HEK293T (cell line): ENCODE results near the gene COMMD7.
A peak's percentile ranks its signal among the peaks of the same experiment; 100 is the strongest.

Experiments used
- CTCF ChIA-PET: fragments of 350-600 bp; formaldehyde crosslinking; extraction: SDS; loops from one replicate; lab custom pipeline; 2021; ENCODE audit warnings: antibody characterized with exemption, inconsistent platforms; lab: Yijun Ruan, JAX
- POLR2A ChIA-PET: fragments of 350-600 bp; formaldehyde crosslinking; extraction: SDS; loops from one replicate; lab custom pipeline; 2020; ENCODE audit warnings: antibody characterized with exemption, inconsistent platforms; lab: Yijun Ruan, JAX
- DNase-seq: peaks from one replicate; pipeline ENCODE4 v3.0.0; 2012; ENCODE audit warnings: mixed read lengths; ENCODE audit errors: extremely low spot score
- ARNT ChIP-seq: fragments of 450-650 bp; IDR thresholded peaks from 2 replicates; pipeline ENCODE4 v1.6.1; 2017; ENCODE audit warnings: mild to moderate bottlenecking
- BHLHE40 ChIP-seq: fragments of 450-650 bp; IDR thresholded peaks from 2 replicates; pipeline ENCODE4 v1.6.1; 2016; ENCODE audit warnings: mild to moderate bottlenecking, moderate library complexity, borderline replicate concordance
- CTBP1 ChIP-seq: fragments of 450-650 bp; IDR thresholded peaks from 2 replicates; pipeline ENCODE4 v1.6.1; 2016; ENCODE audit warnings: borderline replicate concordance
- ELF4 ChIP-seq: fragments of 450-650 bp; IDR thresholded peaks from 2 replicates; pipeline ENCODE4 v1.6.1; 2017; ENCODE audit warnings: antibody characterized with exemption
- FOXA1 ChIP-seq: fragments of 450-650 bp; IDR thresholded peaks from 2 replicates; pipeline ENCODE4 v1.6.1; 2016; ENCODE audit warnings: mild to moderate bottlenecking
- FOXK2 ChIP-seq: fragments of 450-650 bp; IDR thresholded peaks from 2 replicates; pipeline ENCODE4 v1.6.1; 2016; ENCODE audit warnings: mild to moderate bottlenecking
- FOXM1 ChIP-seq: fragments of 450-650 bp; IDR thresholded peaks from 2 replicates; pipeline ENCODE4 v1.6.1; 2017; ENCODE audit warnings: mild to moderate bottlenecking, borderline replicate concordance
- HDGF ChIP-seq: fragments of 450-650 bp; IDR thresholded peaks from 2 replicates; pipeline ENCODE4 v1.6.1; 2017; ENCODE audit warnings: antibody characterized with exemption, borderline replicate concordance
- L3MBTL2 ChIP-seq: fragments of 450-650 bp; conservative IDR thresholded peaks from 2 replicates; pipeline ENCODE4 v1.6.1; 2016; ENCODE audit warnings: mild to moderate bottlenecking
- LEF1 ChIP-seq: fragments of 450-650 bp; IDR thresholded peaks from 2 replicates; pipeline ENCODE4 v1.6.1; 2017; ENCODE audit warnings: mild to moderate bottlenecking, borderline replicate concordance
- NFRKB ChIP-seq: fragments of 450-650 bp; IDR thresholded peaks from 2 replicates; pipeline ENCODE4 v1.6.1; 2016; ENCODE audit warnings: mild to moderate bottlenecking, moderate library complexity
- SP1 ChIP-seq: fragments of 450-650 bp; IDR thresholded peaks from 2 replicates; pipeline ENCODE4 v1.6.1; 2017
- SUZ12 ChIP-seq: fragments of 450-650 bp; IDR thresholded peaks from 2 replicates; pipeline ENCODE4 v1.6.1; 2016; ENCODE audit warnings: mild to moderate bottlenecking
- TARDBP ChIP-seq: fragments of 450-650 bp; IDR thresholded peaks from 2 replicates; pipeline ENCODE4 v1.6.1; 2016
- ZNF384 ChIP-seq: fragments of 450-650 bp; IDR thresholded peaks from 2 replicates; pipeline ENCODE4 v1.6.1; 2016
- TF ChIP-seq, protein P1 (sequence below): fragments of 450-650 bp; IDR thresholded peaks from 2 replicates; pipeline ENCODE4 v1.6.1; 2016

The COMMD7 gene

DNA sequence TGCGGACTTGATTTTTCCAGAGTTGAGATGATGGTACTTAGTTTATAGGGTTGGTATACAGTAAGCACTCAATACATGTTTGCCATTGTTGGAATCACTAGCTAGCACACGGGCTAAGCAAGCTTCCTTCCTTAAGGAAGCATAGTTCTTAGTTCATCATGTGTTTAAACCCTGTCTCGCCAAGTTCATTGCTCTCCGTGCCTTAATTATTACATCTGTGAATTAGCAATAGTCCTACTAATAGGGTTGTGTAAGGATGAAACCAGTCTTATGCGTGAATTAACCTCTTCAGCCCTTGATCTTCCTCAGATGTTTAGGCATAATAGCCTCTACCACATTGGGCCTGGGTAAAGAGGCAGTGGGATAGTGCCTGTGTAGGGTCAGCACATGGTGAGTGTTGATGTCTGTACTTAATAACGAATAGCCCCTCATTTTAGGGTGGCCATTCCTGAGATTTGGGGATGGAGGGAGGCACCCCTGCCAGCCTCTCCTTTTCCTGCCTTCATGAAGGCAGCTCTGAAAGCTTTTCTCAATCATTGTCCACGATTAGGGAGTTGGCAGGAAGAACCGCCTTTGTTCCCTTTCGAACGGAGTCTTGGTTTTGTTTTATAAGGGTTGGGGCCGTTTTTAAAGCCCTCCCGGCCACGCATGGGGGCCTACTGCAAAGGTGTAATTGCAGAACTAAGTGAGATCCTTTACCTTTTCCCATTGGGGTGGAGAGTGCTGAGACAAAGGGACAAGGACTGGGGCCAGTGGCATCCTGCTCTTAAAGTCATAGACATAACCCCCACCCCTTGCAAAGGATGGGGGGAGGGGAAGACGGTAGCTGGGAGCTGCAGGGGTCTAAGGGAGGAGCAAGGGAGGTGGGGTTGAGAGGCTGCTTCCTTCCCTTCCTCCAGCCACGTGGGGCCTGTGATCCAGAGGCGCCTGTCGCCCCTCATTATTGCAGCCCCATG, 21.0 kb upstream of the COMMD7 start:
- no peak for DNase-seq
- ChIA-PET POLR2A (interaction anchor here (2.5 to 3.2 kb wide), 2 partner anchors 21 to 83 kb away, joined by 15 to 19 read pairs; partner anchors contain the start of gene COMMD7), CTCF (interaction anchor here (1.0 to 2.5 kb wide), 3 partner anchors 14 to 98 kb away, joined by 3 to 15 read pairs (median 3); no protein-coding TSS in a partner anchor)
- no peak for TF ChIP-seq L3MBTL2
- TF ChIP-seq, protein P1, sequence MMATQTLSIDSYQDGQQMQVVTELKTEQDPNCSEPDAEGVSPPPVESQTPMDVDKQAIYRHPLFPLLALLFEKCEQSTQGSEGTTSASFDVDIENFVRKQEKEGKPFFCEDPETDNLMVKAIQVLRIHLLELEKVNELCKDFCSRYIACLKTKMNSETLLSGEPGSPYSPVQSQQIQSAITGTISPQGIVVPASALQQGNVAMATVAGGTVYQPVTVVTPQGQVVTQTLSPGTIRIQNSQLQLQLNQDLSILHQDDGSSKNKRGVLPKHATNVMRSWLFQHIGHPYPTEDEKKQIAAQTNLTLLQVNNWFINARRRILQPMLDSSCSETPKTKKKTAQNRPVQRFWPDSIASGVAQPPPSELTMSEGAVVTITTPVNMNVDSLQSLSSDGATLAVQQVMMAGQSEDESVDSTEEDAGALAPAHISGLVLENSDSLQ, result no peak
- no peak for TF ChIP-seq HDGF
- no peak for TF ChIP-seq LEF1
- no peak for TF ChIP-seq FOXA1
- no peak for TF ChIP-seq FOXK2
- no peak for TF ChIP-seq TARDBP
- no peak for TF ChIP-seq ELF4
- no peak for TF ChIP-seq ZNF384
- TF ChIP-seq ARNT, result no peak
- TF ChIP-seq NFRKB, result no peak
- TF ChIP-seq BHLHE40, result no peak
- no peak for TF ChIP-seq SUZ12
- TF ChIP-seq CTBP1, result no peak
- TF ChIP-seq FOXM1, result no peak

DNA sequence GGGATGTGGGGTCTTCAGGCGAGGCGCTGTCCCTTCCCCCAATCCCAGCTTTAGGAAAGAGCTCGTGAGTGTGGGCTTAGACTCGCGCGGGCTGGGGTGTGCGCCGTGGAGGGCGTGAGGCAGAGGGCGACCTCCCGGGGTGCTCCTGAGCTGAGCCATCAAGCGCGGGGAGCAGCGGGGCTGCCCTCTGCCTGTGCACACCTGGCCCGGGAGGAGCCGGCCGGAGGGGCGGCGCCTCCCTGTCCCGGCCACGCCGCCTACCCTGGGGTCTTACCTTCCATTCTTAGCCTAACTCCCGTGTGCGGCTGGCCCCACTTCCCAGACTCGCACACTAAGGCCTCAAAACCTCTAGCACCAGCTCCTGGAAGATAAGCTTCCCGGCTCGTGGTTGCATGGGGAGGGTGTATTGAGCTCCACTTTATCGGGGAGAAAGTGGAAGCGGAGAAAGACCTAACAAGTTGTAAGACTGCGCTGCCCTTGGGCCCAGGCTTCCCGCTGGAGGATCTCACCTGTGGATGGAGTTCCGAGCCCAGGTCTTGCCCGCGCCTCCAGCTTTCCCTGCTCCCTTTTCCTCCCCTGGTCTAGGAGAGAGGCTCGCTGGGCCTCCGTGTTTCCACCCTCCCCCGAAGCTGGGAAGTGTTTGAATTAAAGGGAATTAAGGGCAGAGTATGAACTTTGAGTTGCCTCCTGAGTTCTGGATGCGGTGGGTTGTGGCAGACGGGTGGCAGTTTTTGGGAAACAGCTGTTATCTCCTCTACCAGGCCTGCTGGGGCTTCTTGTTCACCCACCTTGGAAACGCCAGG, 20.1 kb upstream of the COMMD7 start:
- TF ChIP-seq, protein P1, result no peak
- no peak for TF ChIP-seq FOXA1
- no peak for TF ChIP-seq ARNT
- no peak for TF ChIP-seq FOXK2
- TF ChIP-seq HDGF, result no peak
- no peak for TF ChIP-seq SUZ12
- no peak for TF ChIP-seq TARDBP
- TF ChIP-seq NFRKB, result no peak
- TF ChIP-seq BHLHE40, result no peak
- TF ChIP-seq CTBP1, result no peak
- no peak for TF ChIP-seq SP1
- TF ChIP-seq ZNF384, result no peak
- TF ChIP-seq LEF1, result no peak
- TF ChIP-seq L3MBTL2, result no peak
- no peak for TF ChIP-seq ELF4
- no peak for TF ChIP-seq FOXM1
- ChIA-PET CTCF (interaction anchor here (0.6 to 2.5 kb wide), 4 partner anchors 10 to 97 kb away, joined by 3 to 15 read pairs (median 3); no protein-coding TSS in a partner anchor), POLR2A (interaction anchor here (1.8 to 3.2 kb wide), 3 partner anchors 15 to 82 kb away, joined by 6 to 19 read pairs (median 15); partner anchors contain the start of gene COMMD7)
- DNase-seq, result no peak

DNA sequence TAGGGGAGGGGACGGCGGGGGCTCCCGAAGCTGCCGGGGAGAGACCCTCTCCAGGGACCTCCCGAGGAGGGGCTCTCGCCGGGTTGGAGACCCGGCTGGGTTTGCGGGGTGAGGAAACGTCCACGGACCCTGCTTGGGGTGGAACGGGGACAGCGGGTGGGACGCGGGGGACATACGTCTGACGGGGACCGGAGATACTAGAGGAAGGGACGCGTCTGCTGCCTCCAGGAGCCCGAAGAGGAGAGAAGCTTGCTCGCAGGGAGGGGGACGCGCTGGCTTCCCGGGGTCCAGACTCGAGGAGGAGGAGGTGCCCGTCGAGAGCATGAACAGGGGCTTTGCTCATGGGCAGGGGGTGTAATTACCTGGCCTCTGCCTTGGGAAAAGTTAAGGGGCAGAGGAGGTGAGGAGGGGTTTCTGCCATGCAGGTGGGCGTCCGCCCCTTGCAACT, 19.5 kb upstream of the COMMD7 start:
- no peak for DNase-seq
- TF ChIP-seq SP1, result no peak
- no peak for TF ChIP-seq LEF1
- no peak for TF ChIP-seq SUZ12
- TF ChIP-seq CTBP1, result no peak
- TF ChIP-seq NFRKB, result no peak
- no peak for TF ChIP-seq FOXA1
- no peak for TF ChIP-seq ELF4
- TF ChIP-seq L3MBTL2, result no peak
- TF ChIP-seq HDGF, result no peak
- no peak for TF ChIP-seq TARDBP
- TF ChIP-seq ARNT, result no peak
- TF ChIP-seq, protein P1, result no peak
- TF ChIP-seq BHLHE40, result no peak
- TF ChIP-seq FOXM1, result no peak
- TF ChIP-seq FOXK2, result no peak
- no peak for TF ChIP-seq ZNF384
- POLR2A ChIA-PET, result interaction anchor here (1.0 to 3.2 kb wide), 5 partner anchors 10 to 82 kb away, joined by 3 to 19 read pairs (median 6); partner anchors contain the start of gene COMMD7
- CTCF ChIA-PET, result interaction anchor here (0.6 to 2.5 kb wide), 3 partner anchors 10 to 97 kb away, joined by 3 to 15 read pairs (median 3); no protein-coding TSS in a partner anchor

DNA sequence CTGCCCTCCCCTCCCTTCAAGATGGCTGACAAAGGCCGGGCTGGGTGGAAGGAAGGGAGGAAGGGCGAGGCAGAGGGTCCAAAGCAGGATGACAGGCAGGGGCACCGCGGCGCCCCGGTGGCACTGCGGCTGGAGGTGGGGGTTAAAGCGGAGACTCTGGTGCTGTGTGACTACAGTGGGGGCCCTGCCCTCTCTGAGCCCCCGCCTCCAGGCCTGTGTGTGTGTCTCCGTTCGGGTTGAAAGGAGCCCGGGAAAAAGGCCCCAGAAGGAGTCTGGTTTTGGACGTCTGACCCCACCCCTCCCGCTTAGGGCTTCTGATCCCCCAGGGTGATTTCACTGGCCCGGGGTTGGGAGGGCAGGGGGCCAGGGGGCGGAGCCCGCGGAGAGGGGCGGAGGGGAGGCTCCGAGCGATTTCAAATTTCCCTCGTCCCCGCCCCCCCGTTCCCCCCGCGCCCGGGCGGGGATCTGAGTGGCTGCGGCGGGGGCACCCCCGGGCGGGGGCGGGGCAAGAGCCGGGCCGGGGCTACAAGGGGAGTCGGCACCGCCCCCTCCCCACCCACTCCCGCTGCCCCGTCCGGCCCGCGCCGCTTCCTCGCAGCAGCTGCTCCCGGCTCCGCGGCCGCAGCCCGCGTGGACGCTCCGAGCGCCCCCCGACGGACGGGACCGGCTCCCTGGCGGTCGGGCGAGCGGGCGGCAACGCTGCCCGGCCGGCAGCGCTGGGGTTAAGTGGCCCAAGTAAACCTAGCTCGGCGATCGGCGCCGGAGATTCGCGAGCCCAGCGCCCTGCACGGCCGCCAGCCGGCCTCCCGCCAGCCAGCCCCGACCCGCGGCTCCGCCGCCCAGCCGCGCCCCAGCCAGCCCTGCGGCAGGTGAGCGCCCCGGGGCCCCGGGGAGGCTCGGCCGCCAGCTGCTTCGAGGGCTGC, 18.8 kb upstream of the COMMD7 start, which contains the start of gene DNMT3B:
TSS of gene DNMT3B (plus strand) at position 555 of the 923 bp plus-strand sequence. CDS start 17,939 bp downstream, outside the sequence.
- POLR2A ChIA-PET, result interaction anchor here (1.0 to 3.2 kb wide), 5 partner anchors 11 to 81 kb away, joined by 3 to 19 read pairs (median 6); partner anchors contain the start of gene COMMD7
- CTCF ChIA-PET, result interaction anchor here (2.5 kb wide), 1 partner anchor 16 kb away, joined by 15 read pairs; no protein-coding TSS in a partner anchor
- DNase-seq, result peak; percentile 84
- TF ChIP-seq CTBP1 (no peak), NFRKB (no peak), ARNT (0 out of 2 replicates have a peak, but pooled peaks have one; percentile 10), FOXM1 (0 out of 2 replicates have a peak, but pooled peaks have one; percentile 56), LEF1 (peak; percentile 67; the same call in 1 of the 2 replicates), SUZ12 (no peak)
- TF ChIP-seq, protein P1, result peak; percentile 39; the same call in 1 of the 2 replicates
